ENCODE results near the gene TEX14.

Gene TEX14

GRCh38 chr17:58710948-58711552 is 19.2 kb upstream of the TEX14 start:
- Histone ChIP-seq H3K4me1 (peaks cover 0 to 10% (median 8%) of the 10 kb centered on the region in 10 experiments; a peak in 15 of 20 replicates), H3K9me3 (replicated peaks in 1 of 11) (no peaks in the 10 kb centered on the region), H4K20me1 (no peaks in the 10 kb centered on the region), H3K27me3 (no peaks in the 10 kb centered on the region), H3K36me3 (peaks cover 45 to 97% (median 84%) of the 10 kb centered on the region in 11 experiments), H3K4me3 (no peak overlapping the region), H3K27ac (no peak overlapping the region), H3K9ac (no peak overlapping the region), H3K4me2 (no peak overlapping the region)
- no peak for TF ChIP-seq Cebpa-rat (IDR thresholded peaks at IDR 0.05)

- no peak overlapping the region for H3K4me3 ChIP-seq
- H3K36me3 ChIP-seq = peaks cover 59 to 94% (median 83%) of the 10 kb centered on the region in 11 experiments
- H3K27me3 ChIP-seq = no peaks in the 10 kb centered on the region
- TF ChIP-seq Cebpa-rat (IDR thresholded peaks at IDR 0.05) = no peak
- peak overlapping the region in 5 of 11 experiments; percentile 3 to 48 (median 39); a peak in 6 of 22 replicates for H3K4me2 ChIP-seq
- H4K20me1 ChIP-seq = no peaks in the 10 kb centered on the region
- H3K9ac ChIP-seq = peak overlapping the region in 1 of 11 experiments; percentile 28; a peak in 1 of 22 replicates
- no peaks in the 10 kb centered on the region for H3K9me3 ChIP-seq (replicated peaks in 1 of 11)
- H3K4me1 ChIP-seq = peaks cover 0 to 13% (median 8%) of the 10 kb centered on the region in 10 experiments; a peak in 15 of 20 replicates
- peak overlapping the region in 1 of 11 experiments; percentile 14; a peak in 1 of 22 replicates for H3K27ac ChIP-seq
Observed at GRCh38 chr17:58706351-58707140, 14.7 kb upstream of the TEX14 start.

- Histone ChIP-seq H3K4me3 (no peak overlapping the region), H3K27ac (no peak overlapping the region), H3K4me2 (no peak overlapping the region), H3K9ac (no peak overlapping the region), H3K9me3 (replicated peaks in 1 of 11) (no peaks in the 10 kb centered on the region), H3K4me1 (peaks cover 0 to 13% (median 8%) of the 10 kb centered on the region in 10 experiments; a peak in 15 of 20 replicates), H4K20me1 (no peaks in the 10 kb centered on the region), H3K36me3 (peaks cover 61 to 99% (median 87%) of the 10 kb centered on the region in 11 experiments), H3K27me3 (no peaks in the 10 kb centered on the region)
- no peak for TF ChIP-seq Cebpa-rat (IDR thresholded peaks at IDR 0.05)
Observed at GRCh38 chr17:58703916-58704286, 12.1 kb upstream of the TEX14 start.

GRCh38 chr17:58703137-58703915 is 11.5 kb upstream of the TEX14 start:
- no peaks in the 10 kb centered on the region for H3K27me3 ChIP-seq
- H3K9ac ChIP-seq = no peak overlapping the region
- no peak overlapping the region for H3K27ac ChIP-seq
- H4K20me1 ChIP-seq = no peaks in the 10 kb centered on the region
- peaks cover 61 to 99% (median 87%) of the 10 kb centered on the region in 11 experiments for H3K36me3 ChIP-seq
- no peak for TF ChIP-seq Cebpa-rat (IDR thresholded peaks at IDR 0.05)
- H3K4me2 ChIP-seq = no peak overlapping the region
- no peak overlapping the region for H3K4me3 ChIP-seq
- no peaks in the 10 kb centered on the region for H3K9me3 ChIP-seq (replicated peaks in 1 of 11)
- peaks cover 0 to 13% (median 8%) of the 10 kb centered on the region in 10 experiments; a peak in 15 of 20 replicates for H3K4me1 ChIP-seq

GRCh38 chr17:58702708-58703107 is 10.9 kb upstream of the TEX14 start:
- no peak overlapping the region for H3K27ac ChIP-seq
- no peaks in the 10 kb centered on the region for H4K20me1 ChIP-seq
- no peak overlapping the region for H3K9ac ChIP-seq
- H3K36me3 ChIP-seq = peaks cover 58 to 99% (median 87%) of the 10 kb centered on the region in 11 experiments
- no peaks in the 10 kb centered on the region for H3K9me3 ChIP-seq (replicated peaks in 1 of 11)
- no peak overlapping the region for H3K4me2 ChIP-seq
- no peaks in the 10 kb centered on the region for H3K27me3 ChIP-seq
- TF ChIP-seq Cebpa-rat (IDR thresholded peaks at IDR 0.05) = no peak
- peaks cover 0 to 13% (median 8%) of the 10 kb centered on the region in 10 experiments; a peak in 15 of 20 replicates for H3K4me1 ChIP-seq
- no peak overlapping the region for H3K4me3 ChIP-seq

- Histone ChIP-seq H3K36me3 (peaks cover 56 to 99% (median 88%) of the 10 kb centered on the region in 11 experiments), H3K4me1 (peaks cover 0 to 16% (median 8%) of the 10 kb centered on the region in 10 experiments; a peak in 15 of 20 replicates), H3K9ac (no peak overlapping the region), H4K20me1 (no peaks in the 10 kb centered on the region), H3K9me3 (replicated peaks in 1 of 11) (no peaks in the 10 kb centered on the region), H3K27ac (no peak overlapping the region), H3K4me2 (no peak overlapping the region), H3K27me3 (no peaks in the 10 kb centered on the region), H3K4me3 (no peak overlapping the region)
- no peak for TF ChIP-seq Cebpa-rat (IDR thresholded peaks at IDR 0.05)
Observed at GRCh38 chr17:58702045-58702476, 10.2 kb upstream of the TEX14 start.

- H3K27me3 ChIP-seq = no peaks in the 10 kb centered on the region
- H3K9me3 ChIP-seq (replicated peaks in 1 of 11) = no peaks in the 10 kb centered on the region
- no peak overlapping the region for H3K4me2 ChIP-seq
- H3K27ac ChIP-seq = no peak overlapping the region
- peaks cover 52 to 100% (median 89%) of the 10 kb centered on the region in 11 experiments for H3K36me3 ChIP-seq
- no peak overlapping the region for H3K9ac ChIP-seq
- peaks cover 0 to 18% (median 2%) of the 10 kb centered on the region in 10 experiments; a peak in 8 of 20 replicates for H3K4me1 ChIP-seq
- H4K20me1 ChIP-seq = no peaks in the 10 kb centered on the region; a peak in 2 of 22 replicates
- TF ChIP-seq Cebpa-rat (IDR thresholded peaks at IDR 0.05) = no peak
- no peak overlapping the region for H3K4me3 ChIP-seq
Observed at GRCh38 chr17:58699771-58700170, 7.9 kb upstream of the TEX14 start.

GRCh38 chr17:58694826-58695225 is 3.0 kb upstream of the TEX14 start:
- Histone ChIP-seq H3K27me3 (no peaks in the 10 kb centered on the region), H3K27ac (no peak overlapping the region), H3K4me3 (no peak overlapping the region), H3K9ac (peak overlapping the region in 1 of 11 experiments; percentile 5; a peak in 1 of 22 replicates), H3K36me3 (peaks cover 13 to 63% (median 46%) of the 10 kb centered on the region in 11 experiments), H3K9me3 (replicated peaks in 1 of 11) (peaks cover 0 to 17% (median 12%) of the 10 kb centered on the region in 11 experiments; a peak in 12 of 22 replicates), H3K4me1 (peaks cover 17 to 36% (median 23%) of the 10 kb centered on the region in 10 experiments), H3K4me2 (peak overlapping the region in 9 of 11 experiments; percentile 8 to 93 (median 80); a peak in 9 of 22 replicates), H4K20me1 (no peaks in the 10 kb centered on the region; a peak in 2 of 22 replicates)
- no peak for TF ChIP-seq Cebpa-rat (IDR thresholded peaks at IDR 0.05)

Measured in BLaER1 treated with 17β-estradiol and CSF1 and Interleukin-3, amounts not matched to agents 10 nM and 100 nM (cell line).